VCaP (cell line): ENCODE data around the gene ALOX5AP.

ENCODE experiments used
- H3K27ac ChIP-seq: fragments of 450-650 bp; 2 replicates; pipeline ENCODE4 v1.5.1; 2017
- TF ChIP-seq, protein P1 (sequence below): fragments of 450-650 bp; conservative IDR thresholded peaks from 2 replicates; pipeline ENCODE4 v1.5.1; 2017; ENCODE audit warnings: mild to moderate bottlenecking, moderate library complexity

Gene ALOX5AP

DNA sequence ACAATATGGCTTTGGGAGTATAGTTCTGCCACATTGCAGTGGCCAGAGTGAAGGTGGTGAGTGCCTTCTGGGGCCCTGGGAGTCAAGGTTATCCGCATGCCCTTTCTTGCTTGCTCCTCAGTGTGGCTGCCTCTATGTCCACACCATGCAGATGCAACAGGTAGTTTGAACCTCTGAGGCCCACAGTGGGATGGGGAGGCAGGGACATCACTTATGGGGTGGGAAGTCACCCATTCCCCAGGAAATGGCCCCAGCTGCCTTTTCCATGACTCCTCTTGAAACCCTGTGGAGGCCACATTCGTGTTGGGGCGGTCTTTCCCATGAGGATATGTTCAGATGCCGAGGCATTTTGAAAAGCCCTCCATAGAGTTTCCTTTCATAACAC is 20.0 kb upstream of the ALOX5AP start:
- no peak overlapping the region for H3K27ac ChIP-seq
- TF ChIP-seq, protein P1, sequence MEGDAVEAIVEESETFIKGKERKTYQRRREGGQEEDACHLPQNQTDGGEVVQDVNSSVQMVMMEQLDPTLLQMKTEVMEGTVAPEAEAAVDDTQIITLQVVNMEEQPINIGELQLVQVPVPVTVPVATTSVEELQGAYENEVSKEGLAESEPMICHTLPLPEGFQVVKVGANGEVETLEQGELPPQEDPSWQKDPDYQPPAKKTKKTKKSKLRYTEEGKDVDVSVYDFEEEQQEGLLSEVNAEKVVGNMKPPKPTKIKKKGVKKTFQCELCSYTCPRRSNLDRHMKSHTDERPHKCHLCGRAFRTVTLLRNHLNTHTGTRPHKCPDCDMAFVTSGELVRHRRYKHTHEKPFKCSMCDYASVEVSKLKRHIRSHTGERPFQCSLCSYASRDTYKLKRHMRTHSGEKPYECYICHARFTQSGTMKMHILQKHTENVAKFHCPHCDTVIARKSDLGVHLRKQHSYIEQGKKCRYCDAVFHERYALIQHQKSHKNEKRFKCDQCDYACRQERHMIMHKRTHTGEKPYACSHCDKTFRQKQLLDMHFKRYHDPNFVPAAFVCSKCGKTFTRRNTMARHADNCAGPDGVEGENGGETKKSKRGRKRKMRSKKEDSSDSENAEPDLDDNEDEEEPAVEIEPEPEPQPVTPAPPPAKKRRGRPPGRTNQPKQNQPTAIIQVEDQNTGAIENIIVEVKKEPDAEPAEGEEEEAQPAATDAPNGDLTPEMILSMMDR, result no peak

- TF ChIP-seq, protein P1, result no peak
These were observed 19.5 kb upstream of the ALOX5AP start for GRCh38 chr13:30715837-30716236.

GRCh38 chr13:30718661-30719524 is 16.4 kb upstream of the ALOX5AP start:
- H3K27ac ChIP-seq, result no peak overlapping the region
- TF ChIP-seq, protein P1, result no peak

More at GRCh38 chr13:30715837-30716236, 19.5 kb upstream of the ALOX5AP start:
- no peak overlapping the region for H3K27ac ChIP-seq

GRCh38 chr13:30719525-30719914 is 15.8 kb upstream of the ALOX5AP start:
- no peak overlapping the region for H3K27ac ChIP-seq

DNA sequence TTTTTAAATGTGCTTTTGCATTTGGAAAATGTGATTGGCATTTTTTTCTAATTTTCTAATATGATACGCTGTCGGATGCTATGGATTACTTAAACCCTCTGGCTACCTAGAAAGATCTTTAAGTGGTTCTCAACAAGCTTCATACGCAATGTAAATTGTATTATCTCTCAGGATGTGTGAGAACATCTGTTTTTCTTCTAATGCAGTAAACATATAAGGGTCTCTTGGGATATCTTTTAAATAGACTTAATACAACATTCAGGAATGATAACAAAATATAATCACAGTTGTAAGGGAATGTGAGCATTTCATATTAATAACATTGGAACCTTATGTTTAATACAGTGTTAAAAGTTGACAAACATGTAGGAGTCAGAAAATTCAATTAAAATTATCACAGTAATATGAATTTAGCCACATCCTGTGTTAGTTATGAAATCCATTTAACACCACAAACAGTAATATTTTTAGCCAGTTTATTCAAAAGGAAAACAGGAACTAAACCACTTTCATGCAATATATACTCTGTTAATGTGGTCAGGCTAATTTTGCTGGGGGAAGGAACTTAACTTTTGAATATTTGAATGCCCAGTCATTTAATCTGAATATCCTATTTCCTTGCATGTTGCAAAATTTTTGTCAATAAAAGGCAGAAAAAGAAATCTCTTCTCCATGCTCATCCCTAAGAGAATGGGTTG is 15.0 kb upstream of the ALOX5AP start:
- no peak overlapping the region for H3K27ac ChIP-seq
- TF ChIP-seq, protein P1, result no peak

More at GRCh38 chr13:30719525-30719914, 15.8 kb upstream of the ALOX5AP start:
- TF ChIP-seq, protein P1, result no peak

GRCh38 chr13:30721936-30722335 is 13.4 kb upstream of the ALOX5AP start:
- H3K27ac ChIP-seq, result no peak overlapping the region
- TF ChIP-seq, protein P1, result no peak

GRCh38 chr13:30722361-30722760 is 13.0 kb upstream of the ALOX5AP start:
- H3K27ac ChIP-seq, result no peak overlapping the region
- TF ChIP-seq, protein P1, result no peak
